Aorta (tissue), 5 donors: Measurements from ENCODE around the gene BCO2. TPM values are rescaled to one million over a fixed set of nuclear protein-coding genes. Genes with fewer than 3 reads are reported as not detected.
"Not testable (repeated sequence)": the region's sequence is repeated elsewhere in the genome, so short reads cannot be mapped to it uniquely, and the experiment has no call there.

Source experiments
- ATAC-seq: fragments of 200-7000 bp; cut with Tn5 transposase; one replicate; pipeline ENCODE4 v1.9.1; 2022; ENCODE audit warnings: moderate library complexity; ENCODE audit not compliant: low FRiP score
- DNase-seq, 2 donors: peaks; one replicate each; pipeline ENCODE4 v3.0.0-alpha.2; 2020
- H3K27ac ChIP-seq, 2 donors: one replicate each; pipeline ENCODE4 v1.5.1; 2013; ENCODE audit warnings: low read length in 2 of 2, mild to moderate bottlenecking in 2 of 2, moderate library complexity in 2 of 2, control low read depth in 1 of 2, inconsistent platforms in 1 of 2, low read depth in 1 of 2
- H3K27me3 ChIP-seq, 2 donors: one replicate each; pipeline ENCODE4 v1.6.1; 2013; ENCODE audit warnings: control low read depth in 1 of 2, low read length in 1 of 2, mild to moderate bottlenecking in 1 of 2, moderate library complexity in 1 of 2; ENCODE audit not compliant: insufficient read depth in 2 of 2, control insufficient read depth in 1 of 2
- H3K36me3 ChIP-seq, 2 donors: one replicate each; pipeline ENCODE4 v1.6.1; 2013; ENCODE audit warnings: control low read depth in 1 of 2, low read length in 1 of 2, mild to moderate bottlenecking in 1 of 2; ENCODE audit not compliant: insufficient read depth in 2 of 2, control insufficient read depth in 1 of 2
- H3K4me1 ChIP-seq, 2 donors: one replicate each; pipeline ENCODE4 v1.6.1; 2013; ENCODE audit warnings: low read length in 2 of 2, control low read depth in 1 of 2, mild to moderate bottlenecking in 1 of 2, moderate library complexity in 1 of 2; ENCODE audit not compliant: insufficient read depth in 2 of 2, control insufficient read depth in 1 of 2
- H3K4me3 ChIP-seq, 2 donors: one replicate each; pipeline ENCODE4 v1.5.1; 2013; ENCODE audit warnings: low read length in 2 of 2, control low read depth in 1 of 2, mild to moderate bottlenecking in 1 of 2
- H3K9me3 ChIP-seq: one replicate; pipeline ENCODE4 v1.6.1; 2013; ENCODE audit warnings: mild to moderate bottlenecking, low read length; ENCODE audit not compliant: control insufficient read depth
- WGBS, 2 donors: extraction: QIAGEN DNeasy Blood & Tissue Kit; methylation state at CpG; one replicate each; pipeline ENCODE4 v1.1.7; 2013; 5-methylcytosine and 5-hydroxymethylcytosine counted together
- intact Hi-C, 2 donors: fragments of 100-400 bp; cut with DNase I; formaldehyde crosslinking; loops; one replicate each; pipeline versions ENCODE4 v1.14.2 to v1.15.0; 2022
- polyA plus RNA-seq, 2 donors: library from polyadenylated mRNA; stranded (reverse); fragments of 200-250 nt; gene quantifications; one replicate each; pipeline ENCODE4 v1.2.3, GENCODE V29; 2013
- total RNA-seq, 2 donors: library from RNA; stranded (reverse); fragmentation: NEBNext Ultra II Directional; extraction: Animal tissue kit (Norgen Biotek cat#: 25700); gene quantifications; one replicate each; pipeline ENCODE4 v1.2.1, GENCODE V29; 2021
- donor health status: healthy with polysubstance abuse.
- donor health status: Bipolar disorder and iron deficiency.
- donor health status: DM: no; HTN: no; CAD: no.
- donor health status: DM: no; HTN: no; CAD: no.
- donor health status: DM: yes; HTN: yes; CAD: no.

Gene BCO2
- total and polyA plus RNA-seq, 4 donors: 1.1 to 13.0 (median 7.6) TPM

- H3K9me3 ChIP-seq: no peaks in the 10 kb centered on the region
- DNase-seq: no peak
- ATAC-seq: no peak
- WGBS, 2 donors: 79 to 80% methylated on average over 5 of the region's 5 CpGs
- H3K27me3 ChIP-seq: no peaks in the 10 kb centered on the region
- H3K27ac ChIP-seq: no peak overlapping the region
- intact Hi-C loops: no loop called here
- no peaks in the 10 kb centered on the region for H3K4me1 ChIP-seq
- no peak overlapping the region for H3K4me3 ChIP-seq
- no peaks in the 10 kb centered on the region for H3K36me3 ChIP-seq
Observed at GRCh38 chr11:112156153-112156955, 19.0 kb upstream of the BCO2 start.

DNA sequence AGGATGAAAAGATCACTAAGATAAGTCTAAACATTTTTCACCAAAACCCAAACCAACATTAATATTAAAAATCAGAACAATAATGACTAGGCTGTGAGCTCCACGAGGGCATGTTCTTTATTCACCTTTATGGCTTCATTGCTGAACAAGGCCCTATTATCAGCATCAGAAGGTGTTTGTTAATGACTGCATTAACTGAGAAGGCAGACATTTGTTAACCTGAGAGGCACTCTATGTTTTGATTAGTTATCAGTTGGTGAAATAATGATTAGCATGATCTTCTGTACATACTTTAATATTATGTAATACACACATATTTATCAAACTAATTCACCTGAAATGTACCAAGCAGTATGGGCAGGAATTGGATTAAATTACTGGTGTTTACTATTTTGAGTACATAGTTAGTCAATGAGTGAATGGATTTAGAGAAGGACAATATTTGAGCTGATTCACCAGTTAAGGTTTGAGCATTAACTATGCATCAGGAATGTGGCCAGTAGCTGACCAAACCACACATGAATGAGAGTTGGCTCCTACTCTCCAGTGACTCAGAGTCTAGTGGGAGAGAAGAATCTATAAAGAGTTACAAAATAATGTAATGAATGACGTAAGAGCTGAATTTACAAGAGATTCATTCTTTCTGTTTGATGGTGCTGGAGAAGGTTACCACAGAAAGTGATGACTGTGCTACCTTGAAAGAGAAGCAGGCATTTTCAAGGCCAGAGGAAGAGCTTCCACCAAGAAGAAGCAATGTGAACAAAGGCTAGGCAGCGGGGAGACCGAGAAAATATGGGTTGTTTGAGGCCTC is 18.2 kb upstream of the BCO2 start:
- DNase-seq: no peak
- no peaks in the 10 kb centered on the region for H3K4me1 ChIP-seq
- no peaks in the 10 kb centered on the region for H3K9me3 ChIP-seq
- H3K27me3 ChIP-seq: no peaks in the 10 kb centered on the region
- ATAC-seq: no peak
- no peak overlapping the region for H3K4me3 ChIP-seq
- intact Hi-C loops: no loop called here
- 70 to 71% methylated on average over 4 of the region's 4 CpGs for WGBS, 2 donors
- H3K27ac ChIP-seq: no peak overlapping the region
- no peaks in the 10 kb centered on the region for H3K36me3 ChIP-seq

DNA sequence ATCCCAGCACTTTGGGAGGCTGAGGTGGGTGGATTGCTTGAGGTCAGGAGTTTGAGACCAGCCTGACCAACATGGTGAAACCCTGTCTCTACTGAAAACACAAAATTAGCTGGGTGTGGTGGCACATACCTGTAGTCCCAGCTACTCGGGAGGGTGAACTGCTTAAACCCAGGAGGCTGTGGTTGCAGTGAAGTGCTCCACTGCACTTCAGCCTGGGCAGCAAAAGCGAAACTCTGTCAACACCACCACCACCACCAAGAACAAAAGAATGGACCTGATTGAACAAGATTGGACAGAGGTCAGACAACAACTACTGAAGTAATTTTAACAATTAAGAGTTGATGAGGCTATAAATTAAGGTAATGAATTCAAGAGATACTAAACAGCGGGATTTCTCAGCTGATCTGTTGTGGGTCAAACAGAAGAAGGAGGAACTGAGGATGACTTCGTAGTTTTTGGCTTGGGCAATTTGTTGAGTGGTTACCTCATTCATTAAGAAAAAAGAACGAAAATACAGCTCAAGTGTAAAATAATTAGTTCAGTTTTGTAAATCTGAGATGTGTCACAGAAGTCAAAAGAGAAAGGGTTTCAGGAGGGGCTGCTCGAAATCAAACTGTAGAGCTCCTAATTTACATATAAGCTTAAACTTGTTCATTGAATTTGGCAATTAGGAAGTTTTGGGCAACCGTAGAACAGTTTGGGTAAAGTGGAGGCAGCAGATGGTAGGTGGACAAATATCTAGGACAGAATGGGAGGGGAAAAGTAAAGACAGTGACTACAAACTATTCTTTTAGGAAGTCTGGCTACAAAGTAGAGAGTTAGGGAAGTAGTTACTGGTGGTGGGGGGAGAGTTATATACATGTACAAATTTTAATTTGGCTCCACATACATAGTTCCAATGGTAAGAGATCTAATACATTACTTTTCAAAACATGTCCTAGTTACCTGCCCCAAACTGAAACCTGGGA is 15.9 kb upstream of the BCO2 start:
- H3K27ac ChIP-seq: no peak overlapping the region
- H3K4me1 ChIP-seq: no peaks in the 10 kb centered on the region
- WGBS, 2 donors: 87% methylated on average over 7 of the region's 7 CpGs
- no peaks in the 10 kb centered on the region for H3K36me3 ChIP-seq
- DNase-seq: no peak
- no peak for ATAC-seq
- H3K27me3 ChIP-seq: no peaks in the 10 kb centered on the region
- intact Hi-C loops: no loop called here
- H3K9me3 ChIP-seq: no peaks in the 10 kb centered on the region
- H3K4me3 ChIP-seq: no peak overlapping the region

- no peaks in the 10 kb centered on the region for H3K36me3 ChIP-seq
- no peaks in the 10 kb centered on the region for H3K4me1 ChIP-seq
- intact Hi-C loops: no loop called here
- no peaks in the 10 kb centered on the region for H3K27me3 ChIP-seq
- WGBS, 2 donors: 42 to 74% methylated on average over 2 of the region's 2 CpGs
- H3K9me3 ChIP-seq: no peaks in the 10 kb centered on the region
- no peak for ATAC-seq
- H3K4me3 ChIP-seq: no peak overlapping the region
- H3K27ac ChIP-seq: no peak overlapping the region
- DNase-seq: no peak
Observed at GRCh38 chr11:112160091-112160848, 15.0 kb upstream of the BCO2 start.

GRCh38 chr11:112161012-112161411 is 14.3 kb upstream of the BCO2 start:
- WGBS, 2 donors: 59 to 62% methylated on average over 1 of the region's 1 CpG
- Histone ChIP-seq H3K9me3 (no peaks in the 10 kb centered on the region), H3K4me3 (no peak overlapping the region), H3K36me3 (no peaks in the 10 kb centered on the region), H3K4me1 (no peaks in the 10 kb centered on the region), H3K27me3 (no peaks in the 10 kb centered on the region), H3K27ac (no peak overlapping the region)
- DNase-seq: no peak
- intact Hi-C loops: no loop called here
- no peak for ATAC-seq

GRCh38 chr11:112162200-112162599 is 13.1 kb upstream of the BCO2 start:
- H3K27me3 ChIP-seq, H3K36me3 ChIP-seq, H3K27ac ChIP-seq, intact Hi-C loops, H3K9me3 ChIP-seq, H3K4me1 ChIP-seq, DNase-seq, ATAC-seq, H3K4me3 ChIP-seq: not testable (repeated sequence)
- WGBS, 2 donors: 89 to 93% methylated on average over 1 of the region's 1 CpG

DNA sequence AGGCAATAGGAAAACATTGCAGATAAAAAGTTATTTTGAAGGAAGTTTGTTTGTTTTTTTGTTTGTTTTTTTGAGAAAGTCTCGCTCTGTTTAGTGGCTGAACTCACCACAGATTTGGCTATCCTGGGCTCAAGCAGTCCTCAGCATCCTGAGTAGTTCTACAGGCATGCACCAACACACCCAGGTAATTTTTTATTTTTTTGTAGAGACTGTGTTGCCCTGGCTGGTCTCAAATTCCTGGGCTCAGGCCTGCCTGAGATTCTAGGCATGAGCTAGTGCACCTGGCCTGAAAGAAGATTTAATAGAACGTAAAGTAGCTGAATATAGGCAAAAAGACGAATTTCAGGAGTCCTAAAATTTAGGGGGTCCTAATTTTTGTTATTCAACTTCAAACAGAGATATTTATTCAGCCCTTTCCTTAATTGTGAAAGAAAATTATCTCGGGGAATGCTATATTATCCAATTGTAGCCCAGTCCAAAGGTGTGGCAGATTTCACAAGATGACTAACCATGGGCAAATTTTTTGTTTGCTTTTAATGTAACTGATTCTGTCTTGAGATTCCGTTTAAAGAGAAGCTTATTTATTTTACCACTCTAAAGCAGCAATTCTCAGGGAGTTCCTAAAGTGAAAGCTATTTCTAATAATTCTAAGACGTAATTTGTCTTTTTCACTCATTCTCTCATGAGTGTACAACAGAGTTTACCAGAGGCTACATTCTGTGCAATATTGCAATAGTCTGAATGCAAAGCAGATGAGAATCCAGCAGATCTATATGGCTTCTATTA is 12.4 kb upstream of the BCO2 start:
- WGBS, 2 donors: 80 to 81% methylated on average over 6 of the region's 6 CpGs
- no peaks in the 10 kb centered on the region for H3K9me3 ChIP-seq
- intact Hi-C loops: no loop called here
- H3K27me3 ChIP-seq: no peaks in the 10 kb centered on the region
- H3K4me3 ChIP-seq: no peak overlapping the region
- DNase-seq: no peak
- H3K4me1 ChIP-seq: no peaks in the 10 kb centered on the region
- no peak overlapping the region for H3K27ac ChIP-seq
- no peak for ATAC-seq
- no peaks in the 10 kb centered on the region for H3K36me3 ChIP-seq
